Measurements from ENCODE around the gene LRR1.
"Not testable (repeated sequence)": the region's sequence is repeated elsewhere in the genome, so short reads cannot be mapped to it uniquely, and the experiment has no call there.

The LRR1 gene

GRCh38 chr14:49584058-49584457, 14.7 kb upstream of the LRR1 start:
- in situ Hi-C loops (cut with HindIII; ENCODE audit: low pct_ligation_motif_present, low sequenced_read_pairs), result no loop called here
- no peak for TF ChIP-seq CTCF (IDR thresholded peaks at IDR 0.05; ENCODE audit: low read depth, low read length, missing control alignments)
- peak overlapping the region; percentile 99 for H3K4me3 ChIP-seq (ENCODE audit: low read depth, low read length)
- no peak for DNase-seq
- H3K36me3 ChIP-seq (replicated peaks), result peaks cover 33% of the 10 kb centered on the region
- H3K27me3 ChIP-seq (replicated peaks), result no peaks in the 10 kb centered on the region
- no peak overlapping the region for H3K27ac ChIP-seq

- in situ Hi-C loops (cut with HindIII; ENCODE audit: low pct_ligation_motif_present, low sequenced_read_pairs); H3K27me3 ChIP-seq (replicated peaks): not testable (repeated sequence)
- peaks cover 33% of the 10 kb centered on the region for H3K36me3 ChIP-seq (replicated peaks)
- peak; percentile 14 for DNase-seq
- peak overlapping the region; percentile 99 for H3K4me3 ChIP-seq (ENCODE audit: low read depth, low read length)
- peak overlapping the region; percentile 97 for H3K27ac ChIP-seq
Measured at GRCh38 chr14:49584981-49585640, 13.6 kb upstream of the LRR1 start.

GRCh38 chr14:49585803-49586672, 12.7 kb upstream of the LRR1 start, which contains the start of gene RPS29:
RPS29 (minus strand) TSS chr14:49586380; CDS start chr14:49586346, 34 bp downstream.
- H3K36me3 ChIP-seq (replicated peaks), result peaks cover 33% of the 10 kb centered on the region
- no peaks in the 10 kb centered on the region for H3K27me3 ChIP-seq (replicated peaks)
- peak; percentile 99 for DNase-seq
- H3K4me3 ChIP-seq (ENCODE audit: low read depth, low read length), result peak within 1 kb of the TSS; percentile 99
- no peak for TF ChIP-seq CTCF (IDR thresholded peaks at IDR 0.05; ENCODE audit: low read depth, low read length, missing control alignments)
- in situ Hi-C loops (cut with HindIII; ENCODE audit: low pct_ligation_motif_present, low sequenced_read_pairs), result no loop called here
- H3K27ac ChIP-seq, result peak within 1 kb of the TSS; percentile 97

- Histone ChIP-seq H3K36me3 (replicated peaks) (peaks cover 33% of the 10 kb centered on the region), H3K27ac (no peak overlapping the region), H3K4me3 (ENCODE audit: low read depth, low read length) (no peak overlapping the region), H3K27me3 (replicated peaks) (no peaks in the 10 kb centered on the region)
- TF ChIP-seq CTCF (IDR thresholded peaks at IDR 0.05; ENCODE audit: low read depth, low read length, missing control alignments), result peak; percentile 57
- peak; percentile 91 for DNase-seq
- in situ Hi-C loops (cut with HindIII; ENCODE audit: low pct_ligation_motif_present, low sequenced_read_pairs), result no loop called here
Measured at GRCh38 chr14:49586673-49587460, 11.9 kb upstream of the LRR1 start.

- Histone ChIP-seq H3K27me3 (replicated peaks) (no peaks in the 10 kb centered on the region), H3K27ac (no peak overlapping the region), H3K36me3 (replicated peaks) (peaks cover 12% of the 10 kb centered on the region), H3K4me3 (ENCODE audit: low read depth, low read length) (no peak overlapping the region)
- no peak for TF ChIP-seq CTCF (IDR thresholded peaks at IDR 0.05; ENCODE audit: low read depth, low read length, missing control alignments)
- in situ Hi-C loops (cut with HindIII; ENCODE audit: low pct_ligation_motif_present, low sequenced_read_pairs), result no loop called here
- no peak for DNase-seq
Measured at GRCh38 chr14:49589387-49589786, 9.4 kb upstream of the LRR1 start.

- no peak for TF ChIP-seq CTCF (IDR thresholded peaks at IDR 0.05; ENCODE audit: low read depth, low read length, missing control alignments)
- in situ Hi-C loops (cut with HindIII; ENCODE audit: low pct_ligation_motif_present, low sequenced_read_pairs), result no loop called here
- DNase-seq, result peak; percentile 56
- no peaks in the 10 kb centered on the region for H3K27me3 ChIP-seq (replicated peaks)
- no peak overlapping the region for H3K4me3 ChIP-seq (ENCODE audit: low read depth, low read length)
- H3K36me3 ChIP-seq (replicated peaks), result no peaks in the 10 kb centered on the region
- H3K27ac ChIP-seq, result no peak overlapping the region
Measured at GRCh38 chr14:49593016-49593415, 5.7 kb upstream of the LRR1 start.
